Measurements from ENCODE around the gene ERRFI1. TPM values are rescaled to one million over a fixed set of nuclear protein-coding genes. Genes with fewer than 3 reads are reported as not detected.
A peak's percentile ranks its signal among the peaks of the same experiment; 100 is the strongest.

ERRFI1 gene
- total and polyA plus RNA-seq, 2 of the 8 experiments (the other 6 are each of a cell fraction or from before 2014, with no cell fraction given), result 23.4 to 46.1 TPM

- H4K8ac ChIP-seq (ENCODE audit: extremely low read depth, insufficient read depth, low read length), result no peak overlapping the region
- H3K9me3 ChIP-seq (ENCODE audit: insufficient read depth in 2 of 2, low read depth in 1 of 2, low read length in 1 of 2), result no peaks in the 10 kb centered on the region
- no peak overlapping the region for H3K56ac ChIP-seq (replicated peaks; ENCODE audit: insufficient read length, low read depth, low read length)
- CTCF ChIA-PET (ENCODE audit: partially characterized antibody), result interaction anchor here (0.9 to 12.6 kb wide), 12 partner anchors 13 to 1116 kb away, joined by 3 to 211 read pairs (median 7); partner anchors contain the start of gene SLC45A1
- 90 to 100% methylated on average over 3 to 5 of the region's 5 CpGs for WGBS, 2 experiments (ENCODE audit: extremely low coverage in 1 of 2, insufficient coverage in 1 of 2, insufficient read length in 1 of 2, insufficient replicate concordance in 2 of 2, low coverage in 1 of 2, low lambda C conversion rate in 2 of 2, missing lambda C conversion rate in 1 of 2)
- no peak overlapping the region for H4K5ac ChIP-seq (ENCODE audit: insufficient read length, low read depth, low read length)
- no peaks in the 10 kb centered on the region for H3K27me3 ChIP-seq (replicated peaks in 1 of 4; ENCODE audit: control insufficient read depth in 3 of 4, extremely low read depth in 1 of 4, insufficient read depth in 3 of 4, low read length in 3 of 4)
- H3K4ac ChIP-seq (replicated peaks; ENCODE audit: insufficient read length, low read depth, low read length), result no peak overlapping the region
- H3K9ac ChIP-seq (replicated peaks in 1 of 4; ENCODE audit: extremely low read depth in 1 of 4, low read depth in 3 of 4, low read length in 3 of 4), result no peak overlapping the region
- H3K4me3 ChIP-seq (ENCODE audit: extremely low read depth in 1 of 4, insufficient read depth in 2 of 4, low read depth in 3 of 4, low read length in 4 of 4), result no peak overlapping the region
- H3K23ac ChIP-seq (ENCODE audit: insufficient read length), result no peak overlapping the region
- TF ChIP-seq RXRA (IDR thresholded peaks at IDR 0.05; ENCODE audit: insufficient read depth, low read depth, low read length), result no peak
- no peak for TF ChIP-seq GTF2F1 (IDR thresholded peaks at IDR 0.05; ENCODE audit: borderline replicate concordance, low read depth, low read length)
- no peak for TF ChIP-seq POLR2AphosphoS5 (IDR thresholded peaks at IDR 0.05; ENCODE audit: low read depth, low read length)
- TF ChIP-seq GABPA (IDR thresholded peaks at IDR 0.05; ENCODE audit: borderline replicate concordance, insufficient read depth, low read length), result no peak
- TF ChIP-seq RBBP5 (IDR thresholded peaks at IDR 0.05; ENCODE audit: borderline replicate concordance, low read depth, low read length), result no peak
- no peak for TF ChIP-seq ASH2L (IDR thresholded peaks at IDR 0.05; ENCODE audit: low read length)
- TF ChIP-seq SAP30 (IDR thresholded peaks at IDR 0.05; ENCODE audit: insufficient read depth, insufficient replicate concordance, low read length), result no peak
- TF ChIP-seq BACH1 (IDR thresholded peaks at IDR 0.05; ENCODE audit: low read length), result no peak
- no peak for TF ChIP-seq KDM4A (IDR thresholded peaks at IDR 0.05; ENCODE audit: low read depth, low read length, severe bottlenecking)
- TF ChIP-seq YY1 (IDR thresholded peaks at IDR 0.05; ENCODE audit: low read depth, low read length), result no peak
- no peak for TF ChIP-seq CHD1 (IDR thresholded peaks at IDR 0.05; ENCODE audit: low read depth, low read length)
- TF ChIP-seq CREB1 (IDR thresholded peaks at IDR 0.05), result no peak
- no peak overlapping the region for H4K91ac ChIP-seq (replicated peaks; ENCODE audit: insufficient read length, low read length)
- no peak overlapping the region for H3K14ac ChIP-seq (ENCODE audit: insufficient read length)
- no peak overlapping the region for H2AK5ac ChIP-seq (ENCODE audit: low read depth, low read length)
- no peaks in the 10 kb centered on the region for H3K23me2 ChIP-seq (ENCODE audit: low read depth, low read length)
- H2BK15ac ChIP-seq (ENCODE audit: low read length), result no peak overlapping the region
- DNase-seq (ENCODE audit: low read depth in 1 of 2, low spot score in 2 of 2) (no peak), FAIRE-seq (no peak)
- H3K4me1 ChIP-seq (replicated peaks in 1 of 4; ENCODE audit: control insufficient read depth in 3 of 4, insufficient read depth in 4 of 4, low read length in 3 of 4), result peaks cover 7 to 23% (median 18%) of the 10 kb centered on the region in 4 experiments; a peak in 6 of 7 replicates
- peaks cover 2 to 5% (median 4%) of the 10 kb centered on the region in 4 experiments; a peak in 6 of 8 replicates for H3K36me3 ChIP-seq (ENCODE audit: control insufficient read depth in 2 of 4, insufficient read depth in 4 of 4, low read length in 3 of 4)
- H2BK120ac ChIP-seq (replicated peaks; ENCODE audit: low read depth, low read length), result no peak overlapping the region
- H3K27ac ChIP-seq (ENCODE audit: low read depth, low read length), result no peak overlapping the region
- H3K18ac ChIP-seq (ENCODE audit: extremely low read depth, low read length), result no peak overlapping the region
- POLR2A ChIA-PET (ENCODE audit: partially characterized antibody), result interaction anchor here (0.9 to 3.6 kb wide), 5 partner anchors 8 to 296 kb away, joined by 3 to 11 read pairs (median 4); no protein-coding TSS in a partner anchor
- no peak overlapping the region for H2BK5ac ChIP-seq (ENCODE audit: low read depth, low read length)
- H3K4me2 ChIP-seq (ENCODE audit: insufficient read depth in 1 of 2, low read depth in 2 of 2, low read length in 2 of 2), result peak overlapping the region; percentile 32 to 40; a peak in 2 of 4 replicates
- H3K79me2 ChIP-seq (ENCODE audit: control insufficient read depth in 1 of 2, insufficient read depth in 2 of 2, low read length in 2 of 2), result peaks cover 8 to 100% of the 10 kb centered on the region in 2 experiments
- peaks cover 7 to 10% of the 10 kb centered on the region in 2 experiments for H4K20me1 ChIP-seq (replicated peaks in 1 of 2; ENCODE audit: control insufficient read depth in 1 of 2, insufficient read depth in 2 of 2, low read length in 2 of 2)
- H2AFZ ChIP-seq (ENCODE audit: low read length), result no peak overlapping the region
- no peak overlapping the region for H2BK20ac ChIP-seq (ENCODE audit: low read length)
- H3K79me1 ChIP-seq (ENCODE audit: low read depth, low read length), result no peaks in the 10 kb centered on the region
- H2BK12ac ChIP-seq (ENCODE audit: low read depth, low read length), result no peak overlapping the region
Measured at GRCh38 chr1:8019229-8019620, 6.9 kb downstream of the ERRFI1 start.

Data from H1 (cell line).